HCT116 (cell line): ENCODE measurements around the gene AGPAT3. TPM values are rescaled to one million over a fixed set of nuclear protein-coding genes. Genes with fewer than 3 reads are reported as not detected.

Source experiments
- ATAC-seq: fragments of 200-7000 bp; cut with Tn5 transposase; 2 replicates; pipeline ENCODE4 v1.9.1; 2020; ENCODE audit warnings: mild to moderate bottlenecking, moderate library complexity
- BruUV-seq: library from RNA; stranded (reverse); fragments of 400-500 nt; replicated peaks from 2 replicates; lab custom pipeline; 2021; lab: Mats Ljungman, UMichigan
- CTCF ChIA-PET: fragments of 300-600 bp; sonication (Branson Sonifier 250); formaldehyde crosslinking; loops from one replicate; lab custom pipeline; 2021; ENCODE audit warnings: antibody characterized with exemption; lab: Charles Lee
- POLR2A ChIA-PET: fragments of 300-600, 350-600 bp; sonication (Branson Sonifier 250); formaldehyde crosslinking; loops from one replicate; lab custom pipeline; 2021; ENCODE audit warnings: antibody characterized with exemption; lab: Charles Lee
- RAD21 ChIA-PET, 2 experiments: fragments of 300-600 bp; sonication (Branson Sonifier 250); formaldehyde crosslinking; loops; one replicate each; lab custom pipeline; 2023; ENCODE audit warnings: low total read pairs in 2 of 2; ENCODE audit not compliant: uncharacterized antibody in 2 of 2, unreplicated experiment in 2 of 2, low non-redundant PET in 1 of 2; lab: Charles Lee
- DNase-seq: peaks from one replicate; pipeline ENCODE4 v3.0.0-alpha.2; 2010; ENCODE audit warnings: low read depth, low spot score
- H2AFZ ChIP-seq: fragments of 200-600 bp; shearing (Covaris generic), sonication (generic); 2 replicates; pipeline ENCODE4 v1.6.1; 2017; ENCODE audit warnings: low read depth, mixed run types, mixed read lengths, antibody characterized with exemption, low read length; ENCODE audit not compliant: poor library complexity, severe bottlenecking
- H3K27ac ChIP-seq: 2 replicates; pipeline ENCODE4 v1.5.1; 2012; ENCODE audit warnings: low read depth, low read length
- H3K27me3 ChIP-seq: fragments of 200-600 bp; sonication (generic); 2 replicates; pipeline ENCODE4 v1.6.1; 2016; ENCODE audit warnings: mixed run types, low read length, mixed read lengths; ENCODE audit not compliant: insufficient read depth
- H3K36me3 ChIP-seq, 2 experiments: fragments of 200-500 bp in 1 of 2; fragments of 200-600 bp in 1 of 2; sonication (Bioruptor generic) in 1 of 2; sonication (generic) in 1 of 2; 2 replicates each; pipeline versions ENCODE4 v1.5.1 to v1.6.1; 2014 to 2016; ENCODE audit warnings: low read length in 2 of 2, inconsistent platforms in 1 of 2, mixed read lengths in 1 of 2, mixed run types in 1 of 2; ENCODE audit not compliant: insufficient read depth in 2 of 2, control insufficient read depth in 1 of 2
- H3K4me1 ChIP-seq, 2 experiments: fragments of 200-600 bp in 1 of 2; sonication (generic) in 1 of 2; 2 replicates each; pipeline versions ENCODE4 v1.5.1 to v1.6.1; 2012 to 2017; ENCODE audit warnings: low read length in 2 of 2, inconsistent platforms in 1 of 2, mild to moderate bottlenecking in 1 of 2, mixed read lengths in 1 of 2, mixed run types in 1 of 2, moderate library complexity in 1 of 2; ENCODE audit not compliant: insufficient read depth in 2 of 2, control insufficient read depth in 1 of 2
- H3K4me2 ChIP-seq: fragments of 200-600 bp; sonication (generic); 2 replicates; pipeline ENCODE4 v1.6.1; 2017; ENCODE audit warnings: mixed run types, low read length, mixed read lengths
- H3K4me3 ChIP-seq, 2 experiments: fragments of 200-600 bp in 1 of 2; sonication (generic) in 1 of 2; replicated peaks in 1 of 2; 2 replicates each; pipeline ENCODE4 v1.5.1; 2011 to 2016; ENCODE audit warnings: low read length in 2 of 2, control low read depth in 1 of 2, low read depth in 1 of 2, mild to moderate bottlenecking in 1 of 2, mixed read lengths in 1 of 2, mixed run types in 1 of 2
- H3K79me2 ChIP-seq: fragments of 200-600 bp; sonication (generic); 2 replicates; pipeline ENCODE4 v1.6.1; 2017; ENCODE audit warnings: mild to moderate bottlenecking, mixed run types, low read length, moderate library complexity, mixed read lengths; ENCODE audit not compliant: insufficient read depth
- H3K9ac ChIP-seq: fragments of 200-600 bp; sonication (generic); 2 replicates; pipeline ENCODE4 v1.6.1; 2016; ENCODE audit warnings: low read length, mixed read lengths
- H3K9me2 ChIP-seq: fragments of 200-600 bp; sonication (generic), shearing (Covaris generic); 2 replicates; pipeline ENCODE4 v1.6.1; 2017; ENCODE audit warnings: mixed run types, mild to moderate bottlenecking, moderate library complexity; ENCODE audit not compliant: insufficient read depth
- H3K9me3 ChIP-seq, 2 experiments: fragments of 200-500 bp in 1 of 2; fragments of 200-600 bp in 1 of 2; sonication (Bioruptor generic) in 1 of 2; sonication (generic) in 1 of 2; 2 replicates each; pipeline ENCODE4 v1.6.1; 2014 to 2017; ENCODE audit warnings: low read length in 2 of 2, mixed read lengths in 2 of 2, inconsistent platforms in 1 of 2, low read depth in 1 of 2, mild to moderate bottlenecking in 1 of 2, mixed run types in 1 of 2, moderate library complexity in 1 of 2; ENCODE audit not compliant: control insufficient read depth in 1 of 2, insufficient read depth in 1 of 2
- H4K20me1 ChIP-seq: fragments of 200-600 bp; sonication (generic), shearing (Covaris generic); 2 replicates; pipeline ENCODE4 v1.6.1; 2017; ENCODE audit warnings: mixed run types, mild to moderate bottlenecking, moderate library complexity; ENCODE audit not compliant: insufficient read depth
- CBX3 ChIP-seq: IDR thresholded peaks from 2 replicates; pipeline ENCODE4 v1.6.1; 2012; ENCODE audit warnings: low read depth
- CEBPB ChIP-seq: IDR thresholded peaks from 2 replicates; pipeline ENCODE4 v1.6.1; 2012; ENCODE audit warnings: low read depth
- ELF1 ChIP-seq: IDR thresholded peaks from 2 replicates; pipeline ENCODE4 v1.6.1; 2012; ENCODE audit warnings: low read depth, borderline replicate concordance
- EZH2phosphoT487 ChIP-seq: fragments of 200-600 bp; IDR thresholded peaks from 2 replicates; pipeline ENCODE4 v1.6.1; 2018; ENCODE audit warnings: antibody characterized with exemption, borderline replicate concordance
- FOSL1 ChIP-seq: IDR thresholded peaks from 2 replicates; pipeline ENCODE4 v1.6.1; 2012; ENCODE audit warnings: low read depth
- JUND ChIP-seq: IDR thresholded peaks from 2 replicates; pipeline ENCODE4 v1.6.1; 2012
- MAX ChIP-seq: IDR thresholded peaks from 2 replicates; pipeline ENCODE4 v1.6.1; 2012
- POLR2A ChIP-seq: IDR thresholded peaks from 2 replicates; pipeline ENCODE4 v1.7.0; 2011; ENCODE audit warnings: borderline replicate concordance; ENCODE audit not compliant: insufficient read depth, insufficient read length; ENCODE audit errors: extremely low read depth
- SRF ChIP-seq: IDR thresholded peaks from 2 replicates; pipeline ENCODE4 v1.6.1; 2012; ENCODE audit warnings: low read depth
- YY1 ChIP-seq: IDR thresholded peaks from 2 replicates; pipeline ENCODE4 v1.6.1; 2011; ENCODE audit warnings: low read length, low read depth, moderate library complexity, mild to moderate bottlenecking; ENCODE audit not compliant: insufficient replicate concordance; ENCODE audit errors: extremely low read depth
- ZBTB33 ChIP-seq: IDR thresholded peaks from 2 replicates; pipeline ENCODE4 v1.6.1; 2011; ENCODE audit warnings: mild to moderate bottlenecking, low read length, moderate library complexity; ENCODE audit not compliant: insufficient replicate concordance; ENCODE audit errors: extremely low read depth
- ZNF274 ChIP-seq: fragments of 200-500 bp; sonication (Bioruptor generic); IDR thresholded peaks from 2 replicates; pipeline ENCODE4 v1.6.1; 2014; ENCODE audit warnings: mild to moderate bottlenecking, low read depth, low read length, inconsistent platforms
- intact Hi-C: fragments of 100-400 bp; cut with micrococcal nuclease; formaldehyde crosslinking; loops from 2 replicates; pipeline ENCODE4 v1.10.0; 2022
- total RNA-seq: library from RNA; stranded (reverse); gene quantifications from one replicate; pipeline ENCODE4 v1.2.1, GENCODE V29; 2021; ENCODE audit not compliant: unreplicated experiment

Gene AGPAT3
- total RNA-seq, 1 experiment from 2014 or later: 54.1 TPM

GRCh38 chr21:44018813-44019567 is 154.0 kb downstream of the AGPAT3 start (continued):
- TF ChIP-seq ELF1 (no peak), SRF (no peak), MAX (no peak), CBX3 (no peak)

- no peak overlapping the region for H3K4me3 ChIP-seq
- peaks cover 96% of the 10 kb centered on the region for H3K79me2 ChIP-seq
- no peaks in the 10 kb centered on the region for H3K27me3 ChIP-seq
- H3K9me2 ChIP-seq: no peaks in the 10 kb centered on the region
- no peak for TF ChIP-seq POLR2A
- no peak overlapping the region for H3K9ac ChIP-seq
- no peaks in the 10 kb centered on the region; a peak in 1 of 4 replicates for H3K4me1 ChIP-seq
- POLR2A ChIA-PET: no interaction called here
- RAD21 ChIA-PET: no interaction called here
- intact Hi-C loops: no loop called here
- no peaks in the 10 kb centered on the region for H3K9me3 ChIP-seq
- CTCF ChIA-PET: no interaction called here
- no TSS peak for BruUV-seq
- H3K27ac ChIP-seq: no peak overlapping the region
- no peak overlapping the region for H2AFZ ChIP-seq
- no peak overlapping the region for H3K4me2 ChIP-seq
- no peak for ATAC-seq
- H3K36me3 ChIP-seq: no peaks in the 10 kb centered on the region
- peaks cover 12% of the 10 kb centered on the region; the same call in 1 of the 2 replicates for H4K20me1 ChIP-seq
- no peak for DNase-seq
Observed at GRCh38 chr21:44019568-44019958, 154.5 kb downstream of the AGPAT3 start.

GRCh38 chr21:44020551-44020950 is 155.5 kb downstream of the AGPAT3 start:
- TF ChIP-seq MAX (no peak), ZNF274 (no peak), POLR2A (no peak), ELF1 (no peak), CEBPB (no peak), FOSL1 (no peak), EZH2phosphoT487 (no peak), SRF (no peak), YY1 (no peak), ZBTB33 (no peak), JUND (no peak)
- POLR2A ChIA-PET: no interaction called here

More at GRCh38 chr21:44020551-44020950, 155.5 kb downstream of the AGPAT3 start:
- no peaks in the 10 kb centered on the region for H3K4me1 ChIP-seq
- no peak overlapping the region for H3K27ac ChIP-seq
- no peaks in the 10 kb centered on the region for H3K9me3 ChIP-seq
- no peak overlapping the region for H2AFZ ChIP-seq
- H3K4me3 ChIP-seq: no peak overlapping the region
- H3K27me3 ChIP-seq: no peaks in the 10 kb centered on the region
- H3K9ac ChIP-seq: no peak overlapping the region
- BruUV-seq: no TSS peak
- no peaks in the 10 kb centered on the region for H3K36me3 ChIP-seq
- DNase-seq: no peak
- H3K79me2 ChIP-seq: peaks cover 96% of the 10 kb centered on the region
- RAD21 ChIA-PET: no interaction called here
- CTCF ChIA-PET: no interaction called here
- no peak for ATAC-seq
- intact Hi-C loops: no loop called here
- no peak overlapping the region for H3K4me2 ChIP-seq
- H3K9me2 ChIP-seq: no peaks in the 10 kb centered on the region
- H4K20me1 ChIP-seq: peaks cover 17% of the 10 kb centered on the region; the same call in 1 of the 2 replicates
